ENCODE results near the gene ZNF548.
A peak's percentile ranks its signal among the peaks of the same experiment; 100 is the strongest.
"Not testable (repeated sequence)": the region's sequence is repeated elsewhere in the genome, so short reads cannot be mapped to it uniquely, and the experiment has no call there.

Gene ZNF548

GRCh38 chr19:57389730-57390598, at the start of gene ZNF548:
TSS of gene ZNF548 (plus strand) at chr19:57389854. CDS start at chr19:57390100, 246 bp downstream.
- peak; percentile 88 to 96 (median 89) for DNase-seq (ENCODE audit: low read depth in 3 of 3)

- DNase-seq (ENCODE audit: low read depth in 3 of 3) = no peak
Measured at GRCh38 chr19:57342582-57342981, 47.1 kb upstream of the ZNF548 start.

- no peak for DNase-seq (ENCODE audit: low read depth in 3 of 3)
Measured at GRCh38 chr19:57348136-57348535, 41.5 kb upstream of the ZNF548 start.

- peak; percentile 68 to 78 (median 70) for DNase-seq (ENCODE audit: low read depth in 3 of 3)
Measured at GRCh38 chr19:57350877-57351805, 38.5 kb upstream of the ZNF548 start, which contains the start of gene ZNF304. TSS of gene ZNF304 (plus strand) at chr19:57351271. CDS start at chr19:57351665, 394 bp downstream.

GRCh38 chr19:57351867-57352266, 37.8 kb upstream of the ZNF548 start:
- no peak for DNase-seq (ENCODE audit: low read depth in 3 of 3)

GRCh38 chr19:57355916-57356315, 33.7 kb upstream of the ZNF548 start:
- no peak for DNase-seq (ENCODE audit: low read depth in 3 of 3)

- no peak for DNase-seq (ENCODE audit: low read depth in 3 of 3)
Measured at GRCh38 chr19:57357406-57357805, 32.2 kb upstream of the ZNF548 start.

GRCh38 chr19:57359300-57359699, 30.4 kb upstream of the ZNF548 start:
- no peak for DNase-seq (ENCODE audit: low read depth in 3 of 3)

GRCh38 chr19:57362419-57362818, 27.2 kb upstream of the ZNF548 start:
- no peak for DNase-seq (ENCODE audit: low read depth in 3 of 3)

GRCh38 chr19:57362997-57363687, 26.5 kb upstream of the ZNF548 start, which contains the start of the genes TRAPPC2B and ZNF547:
TSS of gene TRAPPC2B (plus strand) at chr19:57363551. CDS start at chr19:57364834, 1,283 bp downstream.
TSS of gene ZNF547 (plus strand) at chr19:57363551. CDS start at chr19:57368556, 5,005 bp downstream.
- DNase-seq (ENCODE audit: low read depth in 3 of 3) = peak; percentile 89 to 96 (median 92)

GRCh38 chr19:57363688-57364181, 25.9 kb upstream of the ZNF548 start:
- no peak for DNase-seq (ENCODE audit: low read depth in 3 of 3)

GRCh38 chr19:57366776-57367175, 22.9 kb upstream of the ZNF548 start:
- no peak for DNase-seq (ENCODE audit: low read depth in 3 of 3)

- DNase-seq (ENCODE audit: low read depth in 3 of 3) = no peak
Measured at GRCh38 chr19:57374179-57374578, 15.5 kb upstream of the ZNF548 start.

- not testable (repeated sequence) for DNase-seq (ENCODE audit: low read depth in 3 of 3)
Measured at GRCh38 chr19:57374647-57375046, 15.0 kb upstream of the ZNF548 start.

GRCh38 chr19:57376151-57376550, 13.5 kb upstream of the ZNF548 start:
- DNase-seq (ENCODE audit: low read depth in 3 of 3) = no peak

- no peak for DNase-seq (ENCODE audit: low read depth in 3 of 3)
Measured at GRCh38 chr19:57377498-57378146, 12.0 kb upstream of the ZNF548 start.

GRCh38 chr19:57380923-57381322, 8.7 kb upstream of the ZNF548 start:
- DNase-seq (ENCODE audit: low read depth in 3 of 3) = no peak

- no peak for DNase-seq (ENCODE audit: low read depth in 3 of 3)
Measured at GRCh38 chr19:57382806-57383488, 6.7 kb upstream of the ZNF548 start.

GRCh38 chr19:57389194-57389729, 392 bp upstream of the ZNF548 start:
- no peak for DNase-seq (ENCODE audit: low read depth in 3 of 3)

- no peak for DNase-seq (ENCODE audit: low read depth in 3 of 3)
Measured at GRCh38 chr19:57395710-57396109, 6.1 kb downstream of the ZNF548 start.

Data from stimulated activated CD4-positive, alpha-beta T cell treated with anti-CD3 and anti-CD28 coated beads, TNF-alpha, amount 100 ng/mL, for 48 hours (primary cell).